C4-2B (cell line): Measurements from ENCODE around the gene KPTN.

Source experiments
- ZFX ChIP-seq: fragments of 450-650 bp; IDR thresholded peaks from 2 replicates; pipeline ENCODE4 v1.6.1; 2017
- TF ChIP-seq, protein P1 (sequence below): fragments of 450-650 bp; conservative IDR thresholded peaks from 2 replicates; pipeline ENCODE4 v1.5.1; 2017; ENCODE audit warnings: mild to moderate bottlenecking

DNA sequence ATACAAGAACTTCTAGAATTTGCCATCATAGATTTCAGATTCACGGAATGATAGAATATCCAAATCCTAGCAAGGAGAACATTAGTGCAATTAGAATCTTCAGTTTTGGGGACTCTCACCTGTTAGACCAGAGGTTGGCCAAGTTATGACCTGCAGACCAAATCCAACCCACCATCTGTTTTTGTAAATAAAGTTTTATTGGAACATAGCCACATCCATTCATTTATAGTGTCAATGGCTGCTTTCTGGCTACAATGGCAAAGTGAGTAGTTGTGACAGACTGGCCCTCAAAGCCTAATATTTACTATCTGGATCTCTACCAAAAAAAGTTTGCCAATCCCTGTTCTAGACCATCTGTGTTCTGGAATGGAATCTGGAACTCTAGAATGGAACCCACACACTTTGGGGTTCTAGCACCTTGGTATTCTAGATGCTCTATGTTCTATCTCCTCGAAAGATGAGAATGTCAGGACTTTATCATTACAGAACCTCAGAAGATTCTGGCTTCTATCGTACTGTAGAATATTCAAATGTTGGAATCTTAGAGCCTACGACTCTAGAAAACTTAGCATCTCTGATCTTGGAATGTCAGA is 2.5 kb downstream of the KPTN start:
- TF ChIP-seq, protein P1, sequence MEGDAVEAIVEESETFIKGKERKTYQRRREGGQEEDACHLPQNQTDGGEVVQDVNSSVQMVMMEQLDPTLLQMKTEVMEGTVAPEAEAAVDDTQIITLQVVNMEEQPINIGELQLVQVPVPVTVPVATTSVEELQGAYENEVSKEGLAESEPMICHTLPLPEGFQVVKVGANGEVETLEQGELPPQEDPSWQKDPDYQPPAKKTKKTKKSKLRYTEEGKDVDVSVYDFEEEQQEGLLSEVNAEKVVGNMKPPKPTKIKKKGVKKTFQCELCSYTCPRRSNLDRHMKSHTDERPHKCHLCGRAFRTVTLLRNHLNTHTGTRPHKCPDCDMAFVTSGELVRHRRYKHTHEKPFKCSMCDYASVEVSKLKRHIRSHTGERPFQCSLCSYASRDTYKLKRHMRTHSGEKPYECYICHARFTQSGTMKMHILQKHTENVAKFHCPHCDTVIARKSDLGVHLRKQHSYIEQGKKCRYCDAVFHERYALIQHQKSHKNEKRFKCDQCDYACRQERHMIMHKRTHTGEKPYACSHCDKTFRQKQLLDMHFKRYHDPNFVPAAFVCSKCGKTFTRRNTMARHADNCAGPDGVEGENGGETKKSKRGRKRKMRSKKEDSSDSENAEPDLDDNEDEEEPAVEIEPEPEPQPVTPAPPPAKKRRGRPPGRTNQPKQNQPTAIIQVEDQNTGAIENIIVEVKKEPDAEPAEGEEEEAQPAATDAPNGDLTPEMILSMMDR, result no peak
- TF ChIP-seq ZFX, result no peak
